Renal cortical epithelial cell (primary cell): ENCODE data around the gene DAND5. TPM values are rescaled to one million over a fixed set of nuclear protein-coding genes. Genes with fewer than 3 reads are reported as not detected.

Source experiments
- DNase-seq: peaks from one replicate; pipeline ENCODE4 v3.0.0-alpha.2; 2011; ENCODE audit warnings: low read depth
- total RNA-seq: library from RNA; depleted of rRNA; stranded (reverse); fragments of >200 nt; gene quantifications from 2 replicates; pipeline ENCODE4 v1.2.3, GENCODE V29; 2014

The DAND5 gene
- total RNA-seq, 1 donor from 2014 or later: 0.05 TPM

- DNase-seq: no peak
Measured at GRCh38 chr19:13022111-13022858, 52.9 kb downstream of the DAND5 start.

- peak; percentile 43 for DNase-seq
Measured at GRCh38 chr19:13022859-13023636, 53.7 kb downstream of the DAND5 start.

GRCh38 chr19:13023656-13024055, 54.3 kb downstream of the DAND5 start:
- no peak for DNase-seq

Other genes with a start within 250 kb of the DAND5 start
- 17.0 and 67.3 TPM in 2 replicates for gene TNPO2, start 245.6 kb upstream of the DAND5 start, total RNA-seq
- 78.3 and 103 TPM in 2 replicates for gene TRIR, start 234.9 kb upstream of the DAND5 start, total RNA-seq
- gene GET3, start 232.1 kb upstream of the DAND5 start, total RNA-seq: 74.4 and 121 TPM in 2 replicates
- not detected in 2 replicates for gene BEST2, start 217.8 kb upstream of the DAND5 start, total RNA-seq
- 19.6 and 30.8 TPM in 2 replicates for gene HOOK2, start 194.0 kb upstream of the DAND5 start, total RNA-seq
- 120 and 130 TPM in 2 replicates for gene JUNB, start 178.1 kb upstream of the DAND5 start, total RNA-seq
- 215 and 236 TPM in 2 replicates for gene PRDX2, start 167.8 kb upstream of the DAND5 start, total RNA-seq
- not detected in 2 replicates for gene THSD8, start 167.5 kb upstream of the DAND5 start, total RNA-seq
- 7.7 and 19.6 TPM in 2 replicates for gene RNASEH2A, start 163.0 kb upstream of the DAND5 start, total RNA-seq
- gene RTBDN, start 135.0 kb upstream of the DAND5 start, total RNA-seq: not detected in 2 replicates
- 0.20 and 0.52 TPM in 2 replicates for gene MAST1, start 131.1 kb upstream of the DAND5 start, total RNA-seq
- 18.5 and 34.9 TPM in 2 replicates for gene DNASE2, start 88.1 kb upstream of the DAND5 start, total RNA-seq
- not detected in 2 replicates for gene KLF1, start 82.4 kb upstream of the DAND5 start, total RNA-seq
- 23.4 and 36.5 TPM in 2 replicates for gene GCDH, start 78.4 kb upstream of the DAND5 start, total RNA-seq
- gene SYCE2, start 50.3 kb upstream of the DAND5 start, total RNA-seq: not detected in 2 replicates
- gene FARSA, start 35.9 kb upstream of the DAND5 start, total RNA-seq: 66.3 and 71.8 TPM in 2 replicates
- gene CALR, start 31.0 kb upstream of the DAND5 start, total RNA-seq: 962 and 1,180 TPM in 2 replicates
- gene RAD23A, start 23.7 kb upstream of the DAND5 start, total RNA-seq: 33.0 and 50.2 TPM in 2 replicates
- gene GADD45GIP1, start 12.4 kb upstream of the DAND5 start, total RNA-seq: 10.3 and 20.0 TPM in 2 replicates
- gene NFIX, start 25.9 kb downstream of the DAND5 start, total RNA-seq: 10.1 and 40.7 TPM in 2 replicates
- gene LYL1, start 133.3 kb downstream of the DAND5 start, total RNA-seq: 0.20 and 1.7 TPM in 2 replicates
- gene TRMT1, start 147.2 kb downstream of the DAND5 start, total RNA-seq: 30.0 and 32.8 TPM in 2 replicates
- gene NACC1, start 148.7 kb downstream of the DAND5 start, total RNA-seq: 36.5 and 119 TPM in 2 replicates
- 37.1 and 67.0 TPM in 2 replicates for gene STX10, start 180.8 kb downstream of the DAND5 start, total RNA-seq
- gene IER2, start 180.8 kb downstream of the DAND5 start, total RNA-seq: 15.6 and 27.9 TPM in 2 replicates